Ovary (tissue), 3 donors: ENCODE measurements around the gene SNX21.

ENCODE experiments used
- POLR2A ChIP-seq: fragments of 450-650 bp; IDR thresholded peaks from one replicate; pipeline ENCODE4 v1.6.1; 2017; ENCODE audit warnings: antibody characterized with exemption, mild to moderate bottlenecking, moderate library complexity
- TF ChIP-seq, protein P1 (sequence below), 3 donors: fragments of 450-650 bp in 2 of 3; fragments of 200-600 bp in 1 of 3; IDR thresholded peaks; one replicate each; pipeline versions ENCODE4 v1.5.1 to v1.8.0; 2016 to 2022; ENCODE audit warnings: antibody characterized with exemption in 3 of 3, mild to moderate bottlenecking in 1 of 3
- donor health status: DM: no; HTN: no; CAD: no.

DNA sequence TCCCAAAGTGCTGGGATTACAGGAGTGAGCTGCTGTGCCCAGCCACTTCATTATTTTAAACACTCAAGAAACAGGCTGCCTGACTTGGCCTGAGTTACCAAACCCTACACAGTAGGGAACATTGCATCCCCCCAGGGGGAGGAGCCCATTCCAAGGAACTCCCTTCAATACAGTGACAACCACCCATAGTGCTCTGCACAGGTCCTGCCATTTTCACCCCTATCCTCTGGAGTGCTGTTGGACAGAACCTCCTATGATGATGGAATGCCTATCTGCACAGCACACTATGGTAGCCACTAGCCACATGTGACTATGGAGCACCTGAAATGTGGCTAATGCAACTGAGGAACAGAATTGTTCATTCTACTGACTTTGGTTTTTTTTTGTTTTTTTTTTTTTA is 11.9 kb downstream of the SNX21 start:
- TF ChIP-seq, protein P1, sequence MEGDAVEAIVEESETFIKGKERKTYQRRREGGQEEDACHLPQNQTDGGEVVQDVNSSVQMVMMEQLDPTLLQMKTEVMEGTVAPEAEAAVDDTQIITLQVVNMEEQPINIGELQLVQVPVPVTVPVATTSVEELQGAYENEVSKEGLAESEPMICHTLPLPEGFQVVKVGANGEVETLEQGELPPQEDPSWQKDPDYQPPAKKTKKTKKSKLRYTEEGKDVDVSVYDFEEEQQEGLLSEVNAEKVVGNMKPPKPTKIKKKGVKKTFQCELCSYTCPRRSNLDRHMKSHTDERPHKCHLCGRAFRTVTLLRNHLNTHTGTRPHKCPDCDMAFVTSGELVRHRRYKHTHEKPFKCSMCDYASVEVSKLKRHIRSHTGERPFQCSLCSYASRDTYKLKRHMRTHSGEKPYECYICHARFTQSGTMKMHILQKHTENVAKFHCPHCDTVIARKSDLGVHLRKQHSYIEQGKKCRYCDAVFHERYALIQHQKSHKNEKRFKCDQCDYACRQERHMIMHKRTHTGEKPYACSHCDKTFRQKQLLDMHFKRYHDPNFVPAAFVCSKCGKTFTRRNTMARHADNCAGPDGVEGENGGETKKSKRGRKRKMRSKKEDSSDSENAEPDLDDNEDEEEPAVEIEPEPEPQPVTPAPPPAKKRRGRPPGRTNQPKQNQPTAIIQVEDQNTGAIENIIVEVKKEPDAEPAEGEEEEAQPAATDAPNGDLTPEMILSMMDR (IDR thresholded peaks at IDR 0.05) = no peak
- TF ChIP-seq POLR2A = no peak
